GM12878 (cell line): ENCODE data around the gene LRRC53. TPM values are rescaled to one million over a fixed set of nuclear protein-coding genes. Genes with fewer than 3 reads are reported as not detected.

Source experiments
- ATAC-seq: fragments of 200-7000 bp; cut with Tn5 transposase; 3 replicates; pipeline ENCODE4 v1.9.1; 2020; ENCODE audit warnings: mild to moderate bottlenecking, moderate library complexity
- BruUV-seq: library from RNA; stranded (reverse); fragments of 400-500 nt; replicated peaks from 2 replicates; lab custom pipeline; 2021; lab: Mats Ljungman, UMichigan
- CTCF ChIA-PET: fragments of 300-600 bp; sonication (Branson Sonifier 250); formaldehyde crosslinking; extraction: SDS; loops from one replicate; lab custom pipeline; 2021; ENCODE audit warnings: inconsistent platforms; lab: Yijun Ruan, JAX
- POLR2A ChIA-PET: fragments of 350-600 bp; formaldehyde crosslinking; extraction: SDS; loops from one replicate; lab custom pipeline; 2021; ENCODE audit warnings: inconsistent platforms; lab: Charles Lee
- RAD21 ChIA-PET: fragments of 300-600 bp; sonication (Branson Sonifier 250); formaldehyde crosslinking; loops from one replicate; lab custom pipeline; 2023; ENCODE audit warnings: antibody characterized with exemption; ENCODE audit not compliant: unreplicated experiment; lab: Charles Lee
- SMC1A ChIA-PET: fragments of 300-600 bp; sonication (Branson Sonifier 250); formaldehyde crosslinking; loops from one replicate; lab custom pipeline; 2023; ENCODE audit not compliant: unreplicated experiment, uncharacterized antibody; lab: Charles Lee
- DNase-seq: peaks from one replicate; pipeline ENCODE4 v3.0.0-alpha.2; 2011; ENCODE audit warnings: low read depth, low spot score
- FAIRE-seq: peaks from 3 replicates; lab custom pipeline; 2011; peaks lifted over from hg19 to GRCh38; lab: Jason Lieb, UNC
- H2AFZ ChIP-seq: 2 replicates; pipeline ENCODE4 v1.6.0; 2011; ENCODE audit warnings: low read depth, low read length, control low read depth; ENCODE audit not compliant: control insufficient read depth
- H3K27ac ChIP-seq: 2 replicates; pipeline ENCODE4 v1.5.1; 2011; ENCODE audit warnings: control low read depth; ENCODE audit not compliant: control insufficient read depth, insufficient read depth
- H3K27me3 ChIP-seq, 2 experiments: replicated peaks in 1 of 2; 2 replicates each; pipeline versions ENCODE4 v1.6.0 to v1.6.1; 2011; ENCODE audit warnings: low read length in 1 of 2; ENCODE audit not compliant: control insufficient read depth in 2 of 2, insufficient read depth in 2 of 2
- H3K36me3 ChIP-seq, 2 experiments: 2 replicates each; pipeline ENCODE4 v1.5.1; 2011; ENCODE audit warnings: low read length in 1 of 2; ENCODE audit not compliant: control insufficient read depth in 2 of 2, insufficient read depth in 2 of 2
- H3K4me1 ChIP-seq: 2 replicates; pipeline ENCODE4 v1.6.1; 2011; ENCODE audit warnings: mild to moderate bottlenecking, low read length, moderate library complexity, mixed read lengths; ENCODE audit not compliant: control insufficient read depth, insufficient read depth
- H3K4me2 ChIP-seq: 2 replicates; pipeline ENCODE4 v1.6.0; 2011; ENCODE audit warnings: control low read depth; ENCODE audit not compliant: control insufficient read depth, insufficient read depth
- H3K4me3 ChIP-seq: fragments of 200-600 bp; sonication (generic); 2 replicates; pipeline ENCODE4 v1.5.1; 2016
- H3K79me2 ChIP-seq: 2 replicates; pipeline ENCODE4 v1.6.0; 2011; ENCODE audit warnings: low read length; ENCODE audit not compliant: control insufficient read depth, insufficient read depth
- H3K9ac ChIP-seq: 2 replicates; pipeline ENCODE4 v1.8.0; 2011; ENCODE audit warnings: low read length, control low read depth, mixed read lengths; ENCODE audit not compliant: control insufficient read depth, insufficient read depth
- H3K9me3 ChIP-seq: replicated peaks from 3 replicates; pipeline ENCODE4 v1.5.1; 2011; ENCODE audit warnings: mild to moderate bottlenecking, low read length; ENCODE audit not compliant: control insufficient read depth, insufficient read depth
- H4K20me1 ChIP-seq: 2 replicates; pipeline ENCODE4 v1.6.0; 2011; ENCODE audit not compliant: control insufficient read depth, insufficient read depth
- CEBPB ChIP-seq, 2 experiments: fragments of 150-350 bp in 1 of 2; IDR thresholded peaks; 2 replicates each; pipeline ENCODE4 v1.6.1; 2012 to 2014; ENCODE audit warnings: low read depth in 2 of 2, low read length in 2 of 2, borderline replicate concordance in 1 of 2, inconsistent platforms in 1 of 2
- CHD2 ChIP-seq: IDR thresholded peaks from 2 replicates; pipeline ENCODE4 v1.6.1; 2011; ENCODE audit warnings: low read depth, low read length, improper control_type of control experiment, borderline replicate concordance
- CREM ChIP-seq: IDR thresholded peaks from 2 replicates; pipeline ENCODE4 v1.6.1; 2014; ENCODE audit warnings: antibody characterized with exemption, low read depth
- GABPA ChIP-seq: IDR thresholded peaks from 2 replicates; pipeline ENCODE4 v1.6.1; 2014; ENCODE audit warnings: antibody characterized with exemption, low read depth, mild to moderate bottlenecking, inconsistent platforms
- IKZF1 ChIP-seq: fragments of 450-650 bp; conservative IDR thresholded peaks from 2 replicates; pipeline ENCODE4 v1.6.1; 2017; ENCODE audit warnings: antibody characterized with exemption, mild to moderate bottlenecking
- POLR2A ChIP-seq: IDR thresholded peaks from 2 replicates; pipeline ENCODE4 v1.6.1; 2011; ENCODE audit warnings: low read depth, mild to moderate bottlenecking, low read length
- RCOR1 ChIP-seq: conservative IDR thresholded peaks from 2 replicates; pipeline ENCODE4 v1.6.1; 2012; ENCODE audit warnings: low read depth, low read length, improper control_type of control experiment
- RUNX3 ChIP-seq: IDR thresholded peaks from 2 replicates; pipeline ENCODE4 v1.6.1; 2012; ENCODE audit warnings: low read length, inconsistent platforms
- SREBF2 ChIP-seq: IDR thresholded peaks from 2 replicates; pipeline ENCODE4 v1.6.1; 2012; ENCODE audit warnings: mild to moderate bottlenecking, low read length
- TBL1XR1 ChIP-seq: IDR thresholded peaks from 2 replicates; pipeline ENCODE4 v1.6.1; 2012; ENCODE audit warnings: low read depth, low read length, improper control_type of control experiment
- YY1 ChIP-seq: IDR thresholded peaks from 2 replicates; pipeline ENCODE4 v1.6.1; 2011; ENCODE audit warnings: low read depth, mild to moderate bottlenecking, low read length
- ZNF24 ChIP-seq: fragments of 450-650 bp; IDR thresholded peaks from 2 replicates; pipeline ENCODE4 v1.6.1; 2017; ENCODE audit warnings: antibody characterized with exemption, mild to moderate bottlenecking
- whole genome bisulfite sequencing: methylation state at CpG from one replicate; pipeline ENCODE4 v1.1.6; 2016; ENCODE audit warnings: low lambda C conversion rate; ENCODE audit not compliant: insufficient replicate concordance, insufficient coverage; ENCODE audit errors: missing lambda C conversion rate; 5-methylcytosine and 5-hydroxymethylcytosine counted together
- in situ Hi-C: fragments of 300-500 bp; cut with MboI; formaldehyde crosslinking; loops from 9 replicates; pipeline ENCODE4 v1.14.3; 2018; ENCODE audit warnings: mixed read lengths
- intact Hi-C: fragments of 100-400 bp; cut with micrococcal nuclease; formaldehyde crosslinking; loops from one replicate; pipeline ENCODE4 v1.14.2; 2022; ENCODE audit not compliant: unreplicated experiment
- polyA plus RNA-seq, 11 experiments: library from polyadenylated mRNA; depleted of rRNA in 4 of 11; unstranded in 6 of 11; stranded (reverse) in 5 of 11; fragments of >200 nt; fragmentation: Nextera tagmentation in 4 of 11; fragmentation: Illumina TruSeq in 1 of 11; extraction: Ambion mirVana in 4 of 11; extraction: Trizol in 1 of 11; gene quantifications; 1 replicate in 1 of 11; 2 replicates in 10 of 11; pipeline versions ENCODE4 v1.2.1 to v1.2.3, GENCODE V29; 2011 to 2016; ENCODE audit warnings: inconsistent platforms in 2 of 11, missing spikeins in 2 of 11, low read depth in 1 of 11
- total RNA-seq, 4 experiments: library from RNA; depleted of rRNA in 3 of 4; stranded (reverse); fragments of >200 nt in 3 of 4; fragmentation: Illumina TruSeq in 1 of 4; extraction: Trizol in 1 of 4; gene quantifications; 2 replicates each; pipeline versions ENCODE4 v1.2.1 to v1.2.3, GENCODE V29; 2013 to 2021
- TF ChIP-seq, protein P1 (sequence below): fragments of 450-650 bp; IDR thresholded peaks from 2 replicates; pipeline ENCODE4 v1.6.1; 2016; ENCODE audit warnings: mild to moderate bottlenecking
- TF ChIP-seq, protein P2 (sequence below): fragments of 450-650 bp; IDR thresholded peaks from 2 replicates; pipeline ENCODE4 v1.6.1; 2017; ENCODE audit warnings: borderline replicate concordance
- TF ChIP-seq, protein P3 (sequence below): fragments of 450-650 bp; formaldehyde crosslinking; IDR thresholded peaks from 2 replicates; pipeline ENCODE4 v1.5.0; 2022; ENCODE audit warnings: mild to moderate bottlenecking, missing genetic modification characterization
- TF ChIP-seq, protein P4 (sequence below): fragments of 450-650 bp; conservative IDR thresholded peaks from 2 replicates; pipeline ENCODE4 v1.6.1; 2017; ENCODE audit warnings: mild to moderate bottlenecking, moderate library complexity
- TF ChIP-seq, protein P5 (sequence below): fragments of 450-650 bp; IDR thresholded peaks from 2 replicates; pipeline ENCODE4 v1.6.1; 2017; ENCODE audit warnings: low read depth, mild to moderate bottlenecking, moderate library complexity

The LRRC53 gene
- total and polyA plus RNA-seq, 10 of the 15 experiments (the other 5 are each of a cell fraction or from before 2014, with no cell fraction given): not detected

DNA sequence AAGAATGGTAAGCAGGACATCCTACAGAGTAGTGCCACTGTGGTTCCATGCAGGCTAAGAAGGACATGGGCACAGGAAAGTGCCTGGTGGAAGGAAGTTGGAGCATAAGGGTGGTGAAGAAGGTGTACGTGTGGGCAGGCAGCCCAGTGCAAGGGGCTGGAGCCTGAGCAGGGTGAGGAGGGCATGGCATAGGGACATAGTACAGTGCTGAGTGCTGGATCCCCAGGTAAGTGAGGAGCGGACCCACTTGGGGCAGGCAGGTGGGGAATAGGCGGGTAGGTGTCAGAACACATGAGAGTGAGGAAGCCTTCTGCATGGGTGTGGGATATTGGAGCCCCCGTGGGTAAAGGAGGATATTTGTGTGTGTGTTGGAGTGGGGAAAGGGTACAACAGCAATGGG, 15.7 kb upstream of the LRRC53 start:
- intact Hi-C loops: no loop called here

More for the DNA sequence above, 15.7 kb upstream of the LRRC53 start:
- DNase-seq: no peak
- H3K9ac ChIP-seq: no peak overlapping the region
- no peak overlapping the region for H3K4me3 ChIP-seq
- no peak for ATAC-seq
- no peaks in the 10 kb centered on the region for H3K36me3 ChIP-seq
- RAD21 ChIA-PET: no interaction called here
- no peak overlapping the region for H3K27ac ChIP-seq
- WGBS: 26% methylated on average over 4 of the region's 4 CpGs
- no peaks in the 10 kb centered on the region for H4K20me1 ChIP-seq
- no peak overlapping the region for H3K4me2 ChIP-seq
- no peak overlapping the region for H2AFZ ChIP-seq
- H3K79me2 ChIP-seq: no peaks in the 10 kb centered on the region
- no peaks in the 10 kb centered on the region for H3K4me1 ChIP-seq
- no peaks in the 10 kb centered on the region for H3K9me3 ChIP-seq
- no peak for FAIRE-seq
- POLR2A ChIA-PET: no interaction called here
- TF ChIP-seq SREBF2 (no peak), GABPA (no peak), RUNX3 (no peak), IKZF1 (no peak), YY1 (no peak), CREM (no peak), CEBPB (IDR thresholded peaks at IDR 0.05; ENCODE audit: borderline replicate concordance in 1 of 2, low read depth in 2 of 2, low read length in 2 of 2) (no peak), POLR2A (no peak), RCOR1 (no peak), TBL1XR1 (no peak), ZNF24 (no peak), CHD2 (no peak)
- TF ChIP-seq, protein P1, sequence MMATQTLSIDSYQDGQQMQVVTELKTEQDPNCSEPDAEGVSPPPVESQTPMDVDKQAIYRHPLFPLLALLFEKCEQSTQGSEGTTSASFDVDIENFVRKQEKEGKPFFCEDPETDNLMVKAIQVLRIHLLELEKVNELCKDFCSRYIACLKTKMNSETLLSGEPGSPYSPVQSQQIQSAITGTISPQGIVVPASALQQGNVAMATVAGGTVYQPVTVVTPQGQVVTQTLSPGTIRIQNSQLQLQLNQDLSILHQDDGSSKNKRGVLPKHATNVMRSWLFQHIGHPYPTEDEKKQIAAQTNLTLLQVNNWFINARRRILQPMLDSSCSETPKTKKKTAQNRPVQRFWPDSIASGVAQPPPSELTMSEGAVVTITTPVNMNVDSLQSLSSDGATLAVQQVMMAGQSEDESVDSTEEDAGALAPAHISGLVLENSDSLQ: no peak
- TF ChIP-seq, protein P2, sequence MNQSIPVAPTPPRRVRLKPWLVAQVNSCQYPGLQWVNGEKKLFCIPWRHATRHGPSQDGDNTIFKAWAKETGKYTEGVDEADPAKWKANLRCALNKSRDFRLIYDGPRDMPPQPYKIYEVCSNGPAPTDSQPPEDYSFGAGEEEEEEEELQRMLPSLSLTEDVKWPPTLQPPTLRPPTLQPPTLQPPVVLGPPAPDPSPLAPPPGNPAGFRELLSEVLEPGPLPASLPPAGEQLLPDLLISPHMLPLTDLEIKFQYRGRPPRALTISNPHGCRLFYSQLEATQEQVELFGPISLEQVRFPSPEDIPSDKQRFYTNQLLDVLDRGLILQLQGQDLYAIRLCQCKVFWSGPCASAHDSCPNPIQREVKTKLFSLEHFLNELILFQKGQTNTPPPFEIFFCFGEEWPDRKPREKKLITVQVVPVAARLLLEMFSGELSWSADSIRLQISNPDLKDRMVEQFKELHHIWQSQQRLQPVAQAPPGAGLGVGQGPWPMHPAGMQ: no peak
- TF ChIP-seq, protein P3, sequence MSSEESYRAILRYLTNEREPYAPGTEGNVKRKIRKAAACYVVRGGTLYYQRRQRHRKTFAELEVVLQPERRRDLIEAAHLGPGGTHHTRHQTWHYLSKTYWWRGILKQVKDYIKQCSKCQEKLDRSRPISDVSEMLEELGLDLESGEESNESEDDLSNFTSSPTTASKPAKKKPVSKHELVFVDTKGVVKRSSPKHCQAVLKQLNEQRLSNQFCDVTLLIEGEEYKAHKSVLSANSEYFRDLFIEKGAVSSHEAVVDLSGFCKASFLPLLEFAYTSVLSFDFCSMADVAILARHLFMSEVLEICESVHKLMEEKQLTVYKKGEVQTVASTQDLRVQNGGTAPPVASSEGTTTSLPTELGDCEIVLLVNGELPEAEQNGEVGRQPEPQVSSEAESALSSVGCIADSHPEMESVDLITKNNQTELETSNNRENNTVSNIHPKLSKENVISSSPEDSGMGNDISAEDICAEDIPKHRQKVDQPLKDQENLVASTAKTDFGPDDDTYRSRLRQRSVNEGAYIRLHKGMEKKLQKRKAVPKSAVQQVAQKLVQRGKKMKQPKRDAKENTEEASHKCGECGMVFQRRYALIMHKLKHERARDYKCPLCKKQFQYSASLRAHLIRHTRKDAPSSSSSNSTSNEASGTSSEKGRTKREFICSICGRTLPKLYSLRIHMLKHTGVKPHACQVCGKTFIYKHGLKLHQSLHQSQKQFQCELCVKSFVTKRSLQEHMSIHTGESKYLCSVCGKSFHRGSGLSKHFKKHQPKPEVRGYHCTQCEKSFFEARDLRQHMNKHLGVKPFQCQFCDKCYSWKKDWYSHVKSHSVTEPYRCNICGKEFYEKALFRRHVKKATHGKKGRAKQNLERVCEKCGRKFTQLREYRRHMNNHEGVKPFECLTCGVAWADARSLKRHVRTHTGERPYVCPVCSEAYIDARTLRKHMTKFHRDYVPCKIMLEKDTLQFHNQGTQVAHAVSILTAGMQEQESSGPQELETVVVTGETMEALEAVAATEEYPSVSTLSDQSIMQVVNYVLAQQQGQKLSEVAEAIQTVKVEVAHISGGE (CRISPR knock-in tag): no peak
- TF ChIP-seq, protein P4, sequence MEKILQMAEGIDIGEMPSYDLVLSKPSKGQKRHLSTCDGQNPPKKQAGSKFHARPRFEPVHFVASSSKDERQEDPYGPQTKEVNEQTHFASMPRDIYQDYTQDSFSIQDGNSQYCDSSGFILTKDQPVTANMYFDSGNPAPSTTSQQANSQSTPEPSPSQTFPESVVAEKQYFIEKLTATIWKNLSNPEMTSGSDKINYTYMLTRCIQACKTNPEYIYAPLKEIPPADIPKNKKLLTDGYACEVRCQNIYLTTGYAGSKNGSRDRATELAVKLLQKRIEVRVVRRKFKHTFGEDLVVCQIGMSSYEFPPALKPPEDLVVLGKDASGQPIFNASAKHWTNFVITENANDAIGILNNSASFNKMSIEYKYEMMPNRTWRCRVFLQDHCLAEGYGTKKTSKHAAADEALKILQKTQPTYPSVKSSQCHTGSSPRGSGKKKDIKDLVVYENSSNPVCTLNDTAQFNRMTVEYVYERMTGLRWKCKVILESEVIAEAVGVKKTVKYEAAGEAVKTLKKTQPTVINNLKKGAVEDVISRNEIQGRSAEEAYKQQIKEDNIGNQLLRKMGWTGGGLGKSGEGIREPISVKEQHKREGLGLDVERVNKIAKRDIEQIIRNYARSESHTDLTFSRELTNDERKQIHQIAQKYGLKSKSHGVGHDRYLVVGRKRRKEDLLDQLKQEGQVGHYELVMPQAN: no peak
- TF ChIP-seq, protein P5, sequence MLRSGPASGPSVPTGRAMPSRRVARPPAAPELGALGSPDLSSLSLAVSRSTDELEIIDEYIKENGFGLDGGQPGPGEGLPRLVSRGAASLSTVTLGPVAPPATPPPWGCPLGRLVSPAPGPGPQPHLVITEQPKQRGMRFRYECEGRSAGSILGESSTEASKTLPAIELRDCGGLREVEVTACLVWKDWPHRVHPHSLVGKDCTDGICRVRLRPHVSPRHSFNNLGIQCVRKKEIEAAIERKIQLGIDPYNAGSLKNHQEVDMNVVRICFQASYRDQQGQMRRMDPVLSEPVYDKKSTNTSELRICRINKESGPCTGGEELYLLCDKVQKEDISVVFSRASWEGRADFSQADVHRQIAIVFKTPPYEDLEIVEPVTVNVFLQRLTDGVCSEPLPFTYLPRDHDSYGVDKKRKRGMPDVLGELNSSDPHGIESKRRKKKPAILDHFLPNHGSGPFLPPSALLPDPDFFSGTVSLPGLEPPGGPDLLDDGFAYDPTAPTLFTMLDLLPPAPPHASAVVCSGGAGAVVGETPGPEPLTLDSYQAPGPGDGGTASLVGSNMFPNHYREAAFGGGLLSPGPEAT: no peak
- in situ Hi-C loops: no loop called here
- CTCF ChIA-PET: interaction anchor here (0.7 kb wide), 1 partner anchor 46 kb away, joined by 3 read pairs; no protein-coding TSS in a partner anchor
- no TSS peak for BruUV-seq
- SMC1A ChIA-PET: no interaction called here
- 0 out of 4 replicates have a peak, but pooled peaks cover 0 to 3% of the 10 kb centered on the region in 2 experiments for H3K27me3 ChIP-seq
